Stimulated activated naive CD8-positive, alpha-beta T cell treated with anti-CD3 and anti-CD28 coated beads, Interleukin-15, Interleukin-2, amounts not matched to agents 100 ng/mL and 50 ng/mL, for 24 hours (primary cell): ENCODE data around the gene TRMT2A.
"Not testable (repeated sequence)": the region's sequence is repeated elsewhere in the genome, so short reads cannot be mapped to it uniquely, and the experiment has no call there.

ENCODE experiments used
- H3K27ac Mint-ChIP-seq: one replicate; pipeline ENCODE4 v1.8.0; 2021; ENCODE audit warnings: mild to moderate bottlenecking, mixed read lengths
- H3K27me3 Mint-ChIP-seq: one replicate; pipeline ENCODE4 v1.8.0; 2021; ENCODE audit warnings: mixed read lengths
- H3K36me3 Mint-ChIP-seq: one replicate; pipeline ENCODE4 v1.8.0; 2021; ENCODE audit warnings: low read depth, mixed read lengths
- H3K4me1 Mint-ChIP-seq: one replicate; pipeline ENCODE4 v1.8.0; 2021; ENCODE audit warnings: low read depth, mixed read lengths
- H3K4me3 Mint-ChIP-seq: one replicate; pipeline ENCODE4 v1.8.0; 2021; ENCODE audit warnings: mild to moderate bottlenecking, mixed read lengths
- H3K9me3 Mint-ChIP-seq: one replicate; pipeline ENCODE4 v1.8.0; 2021; ENCODE audit warnings: mixed read lengths

TRMT2A gene

GRCh38 chr22:20084547-20085413 lies 32.2 kb downstream of the TRMT2A start:
- H3K36me3 Mint-ChIP-seq = peaks cover 48% of the 10 kb centered on the region
- no peaks in the 10 kb centered on the region for H3K9me3 Mint-ChIP-seq
- H3K4me1 Mint-ChIP-seq = peaks cover 55% of the 10 kb centered on the region
- H3K27me3 Mint-ChIP-seq = no peaks in the 10 kb centered on the region
- H3K4me3 Mint-ChIP-seq = no peak overlapping the region
- peak overlapping the region; percentile 39 for H3K27ac Mint-ChIP-seq

- no peaks in the 10 kb centered on the region for H3K27me3 Mint-ChIP-seq
- H3K27ac Mint-ChIP-seq = no peak overlapping the region
- peaks cover 59% of the 10 kb centered on the region for H3K4me1 Mint-ChIP-seq
These were observed 33.0 kb downstream of the TRMT2A start for GRCh38 chr22:20083891-20084546.

GRCh38 chr22:20083157-20083890 lies 33.7 kb downstream of the TRMT2A start:
- Mint-ChIP-seq H3K4me1 (peaks cover 59% of the 10 kb centered on the region), H3K9me3 (no peaks in the 10 kb centered on the region), H3K36me3 (peaks cover 33% of the 10 kb centered on the region), H3K27ac (peak overlapping the region; percentile 62), H3K27me3 (no peaks in the 10 kb centered on the region), H3K4me3 (peak overlapping the region; percentile 11)

More at GRCh38 chr22:20083891-20084546, 33.0 kb downstream of the TRMT2A start:
- no peaks in the 10 kb centered on the region for H3K9me3 Mint-ChIP-seq
- no peak overlapping the region for H3K4me3 Mint-ChIP-seq
- H3K36me3 Mint-ChIP-seq = peaks cover 40% of the 10 kb centered on the region

- no peaks in the 10 kb centered on the region for H3K9me3 Mint-ChIP-seq
- H3K27ac Mint-ChIP-seq = peak overlapping the region; percentile 87
- no peaks in the 10 kb centered on the region for H3K27me3 Mint-ChIP-seq
- peaks cover 13% of the 10 kb centered on the region for H3K36me3 Mint-ChIP-seq
- H3K4me1 Mint-ChIP-seq = peaks cover 51% of the 10 kb centered on the region
- H3K4me3 Mint-ChIP-seq = peak overlapping the region; percentile 92
These were observed 36.0 kb downstream of the TRMT2A start for GRCh38 chr22:20080776-20081654.

- H3K36me3 Mint-ChIP-seq = peaks cover 8% of the 10 kb centered on the region
- H3K4me3 Mint-ChIP-seq = peak overlapping the region; percentile 92
- H3K4me1 Mint-ChIP-seq = peaks cover 50% of the 10 kb centered on the region
- H3K27me3 Mint-ChIP-seq = no peaks in the 10 kb centered on the region
- H3K27ac Mint-ChIP-seq = peak overlapping the region; percentile 87
- H3K9me3 Mint-ChIP-seq = no peaks in the 10 kb centered on the region
These were observed 36.6 kb downstream of the TRMT2A start for GRCh38 chr22:20080445-20080775.

- Mint-ChIP-seq H3K4me1 (peaks cover 46% of the 10 kb centered on the region), H3K27ac (peak within 1 kb of the TSS; percentile 90), H3K4me3 (peak within 1 kb of the TSS; percentile 92), H3K9me3 (no peaks in the 10 kb centered on the region), H3K36me3 (peaks cover 5% of the 10 kb centered on the region), H3K27me3 (no peaks in the 10 kb centered on the region)
These were observed 37.1 kb downstream of the TRMT2A start, which contains the start of gene DGCR8 for GRCh38 chr22:20079745-20080444. TSS of gene DGCR8 (plus strand) at chr22:20080241. CDS start at chr22:20085964, 5,723 bp downstream.

GRCh38 chr22:20076627-20077172 lies 40.3 kb downstream of the TRMT2A start:
- no peak overlapping the region for H3K27ac Mint-ChIP-seq
- peaks cover 18% of the 10 kb centered on the region for H3K4me1 Mint-ChIP-seq
- peaks cover 4% of the 10 kb centered on the region for H3K36me3 Mint-ChIP-seq
- H3K27me3 Mint-ChIP-seq = no peaks in the 10 kb centered on the region
- H3K4me3 Mint-ChIP-seq = no peak overlapping the region
- H3K9me3 Mint-ChIP-seq = no peaks in the 10 kb centered on the region

- Mint-ChIP-seq H3K36me3 (no peaks in the 10 kb centered on the region), H3K27ac (no peak overlapping the region), H3K9me3 (no peaks in the 10 kb centered on the region), H3K4me3 (no peak overlapping the region), H3K4me1 (no peaks in the 10 kb centered on the region), H3K27me3 (no peaks in the 10 kb centered on the region)
These were observed 45.5 kb downstream of the TRMT2A start for GRCh38 chr22:20071524-20071972.

GRCh38 chr22:20069331-20070042 lies 47.5 kb downstream of the TRMT2A start:
- Mint-ChIP-seq H3K9me3 (no peaks in the 10 kb centered on the region), H3K36me3 (peaks cover 5% of the 10 kb centered on the region)

GRCh38 chr22:20068640-20069039 lies 48.4 kb downstream of the TRMT2A start:
- Mint-ChIP-seq H3K27me3 (no peaks in the 10 kb centered on the region), H3K36me3 (peaks cover 7% of the 10 kb centered on the region), H3K4me3 (no peak overlapping the region), H3K9me3 (no peaks in the 10 kb centered on the region), H3K4me1 (no peaks in the 10 kb centered on the region), H3K27ac (no peak overlapping the region)

More at GRCh38 chr22:20069331-20070042, 47.5 kb downstream of the TRMT2A start:
- no peaks in the 10 kb centered on the region for H3K4me1 Mint-ChIP-seq
- H3K27me3 Mint-ChIP-seq = no peaks in the 10 kb centered on the region
- no peak overlapping the region for H3K27ac Mint-ChIP-seq
- no peak overlapping the region for H3K4me3 Mint-ChIP-seq

- H3K9me3 Mint-ChIP-seq, H3K4me1 Mint-ChIP-seq, H3K27me3 Mint-ChIP-seq, H3K4me3 Mint-ChIP-seq, H3K27ac Mint-ChIP-seq: not testable (repeated sequence)
- H3K36me3 Mint-ChIP-seq = peaks cover 11% of the 10 kb centered on the region
These were observed 49.7 kb downstream of the TRMT2A start for GRCh38 chr22:20067384-20067682.

- Mint-ChIP-seq H3K4me3 (no peak overlapping the region), H3K27ac (no peak overlapping the region), H3K27me3 (no peaks in the 10 kb centered on the region), H3K9me3 (no peaks in the 10 kb centered on the region), H3K4me1 (no peaks in the 10 kb centered on the region), H3K36me3 (peaks cover 11% of the 10 kb centered on the region)
These were observed 50.2 kb downstream of the TRMT2A start for GRCh38 chr22:20066617-20067383.
